ENCODE data around the gene DDIT3.
"Not testable (repeated sequence)": the region's sequence is repeated elsewhere in the genome, so short reads cannot be mapped to it uniquely, and the experiment has no call there.

Gene DDIT3, protein sequence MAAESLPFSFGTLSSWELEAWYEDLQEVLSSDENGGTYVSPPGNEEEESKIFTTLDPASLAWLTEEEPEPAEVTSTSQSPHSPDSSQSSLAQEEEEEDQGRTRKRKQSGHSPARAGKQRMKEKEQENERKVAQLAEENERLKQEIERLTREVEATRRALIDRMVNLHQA

GRCh38 chr12:57520053-57520818 lies at the start of gene DDIT3:
DDIT3 (minus strand) TSS chr12:57520514; CDS start chr12:57517406, 3,108 bp downstream.
- FAIRE-seq (peak; percentile 82), DNase-seq (ENCODE audit: low spot score) (peak; percentile 95)

DNA sequence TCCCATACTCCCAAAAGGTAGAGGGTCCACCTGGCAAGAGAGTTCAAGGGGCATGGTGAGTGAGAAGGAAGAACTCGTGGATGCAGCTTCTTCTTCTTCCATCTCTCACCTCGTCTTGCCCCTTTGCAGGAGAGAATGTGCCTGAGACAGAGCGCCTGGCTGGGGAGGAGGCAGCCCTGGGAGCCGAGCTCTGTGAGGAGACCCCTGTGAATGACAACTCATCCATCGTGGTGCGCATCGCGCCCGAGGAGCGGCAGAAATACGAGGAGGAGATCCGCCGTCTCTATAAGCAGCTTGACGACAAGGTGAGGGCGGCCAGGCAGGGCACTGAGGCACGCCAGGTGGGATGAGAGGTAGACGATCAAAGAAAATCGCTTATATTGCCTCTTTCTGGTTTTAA lies 49.5 kb upstream of the DDIT3 start:
- no peak for DNase-seq (ENCODE audit: low spot score)
- FAIRE-seq = no peak

DNA sequence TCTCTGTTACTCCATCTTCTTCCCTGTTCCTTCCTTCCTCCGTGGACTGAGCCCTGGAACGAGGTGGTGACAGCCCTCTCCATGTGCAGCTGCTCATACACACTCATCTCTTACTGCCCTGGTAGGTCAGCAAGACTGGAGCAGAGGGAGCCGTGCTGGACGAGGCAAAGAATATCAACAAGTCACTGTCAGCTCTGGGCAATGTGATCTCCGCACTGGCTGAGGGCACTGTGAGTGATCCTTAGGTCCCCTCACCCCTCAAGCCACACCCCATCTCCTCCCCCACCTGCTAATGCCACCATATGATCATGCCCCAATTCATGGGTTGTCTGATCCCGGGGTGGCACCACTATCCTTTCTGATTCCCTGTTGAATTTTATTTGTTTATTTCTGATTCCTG lies 48.5 kb upstream of the DDIT3 start:
- DNase-seq (ENCODE audit: low spot score) (no peak), FAIRE-seq (no peak)

GRCh38 chr12:57564178-57564740 lies 43.9 kb upstream of the DDIT3 start:
- DNase-seq (ENCODE audit: low spot score) = no peak

DNA sequence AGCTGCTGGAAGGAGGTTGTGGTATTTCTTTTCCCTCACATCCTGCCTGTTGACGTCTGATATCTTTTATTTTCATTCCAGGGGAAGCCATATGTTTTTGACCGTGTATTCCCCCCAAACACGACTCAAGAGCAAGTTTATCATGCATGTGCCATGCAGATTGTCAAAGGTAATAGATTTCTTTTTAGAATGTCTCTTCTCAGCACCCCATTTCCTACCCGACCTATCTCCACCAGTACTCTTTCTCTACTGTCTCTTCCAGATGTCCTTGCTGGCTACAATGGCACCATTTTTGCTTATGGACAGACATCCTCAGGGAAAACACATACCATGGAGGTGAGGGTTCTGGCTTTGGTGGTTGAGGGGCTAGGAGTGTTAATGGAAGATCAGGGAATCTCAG lies 43.0 kb upstream of the DDIT3 start:
- FAIRE-seq (no peak), DNase-seq (ENCODE audit: low spot score) (no peak)

More at GRCh38 chr12:57564178-57564740, 43.9 kb upstream of the DDIT3 start:
- FAIRE-seq = no peak

DNA sequence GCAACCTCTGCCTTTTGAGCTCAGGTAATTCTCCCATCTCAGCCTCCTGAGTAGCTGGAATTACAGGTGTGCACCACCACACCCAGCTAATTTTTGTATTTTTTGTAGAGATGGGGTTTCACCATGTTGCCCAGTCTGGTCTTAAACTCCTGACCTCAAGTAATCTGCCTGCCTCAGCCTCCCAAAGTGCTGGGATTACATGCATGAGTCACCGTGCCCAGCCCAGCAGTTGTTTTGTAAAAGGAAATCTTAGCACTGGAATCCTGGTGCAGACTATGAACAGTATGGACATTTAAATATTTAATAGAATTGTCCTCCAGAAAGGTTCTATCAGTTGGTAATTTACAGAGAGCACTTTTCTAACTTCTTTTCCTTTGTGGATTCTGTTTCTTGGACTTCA lies 40.8 kb upstream of the DDIT3 start:
- not testable (repeated sequence) for FAIRE-seq; DNase-seq (ENCODE audit: low spot score)

DNA sequence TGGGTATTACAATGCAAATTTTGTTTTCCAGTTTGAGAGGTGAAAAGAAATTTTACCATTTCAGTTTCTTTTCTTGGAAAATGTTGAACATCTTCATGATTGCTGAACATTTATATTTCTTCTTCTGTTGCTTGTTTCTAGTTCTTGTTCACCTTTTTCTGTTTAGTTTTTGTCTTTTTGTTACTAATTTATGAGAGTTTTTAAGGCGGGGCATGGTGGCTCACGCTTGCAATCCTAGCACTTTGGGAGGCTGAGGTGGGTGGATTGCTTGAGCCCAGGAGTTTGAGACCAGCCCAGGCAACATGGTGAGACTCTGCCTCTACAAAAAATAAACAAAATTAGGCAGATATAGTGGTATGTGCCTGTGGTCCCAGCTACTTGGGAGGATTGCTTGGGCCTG lies 40.2 kb upstream of the DDIT3 start:
- DNase-seq (ENCODE audit: low spot score) = no peak
- FAIRE-seq = no peak

DNA sequence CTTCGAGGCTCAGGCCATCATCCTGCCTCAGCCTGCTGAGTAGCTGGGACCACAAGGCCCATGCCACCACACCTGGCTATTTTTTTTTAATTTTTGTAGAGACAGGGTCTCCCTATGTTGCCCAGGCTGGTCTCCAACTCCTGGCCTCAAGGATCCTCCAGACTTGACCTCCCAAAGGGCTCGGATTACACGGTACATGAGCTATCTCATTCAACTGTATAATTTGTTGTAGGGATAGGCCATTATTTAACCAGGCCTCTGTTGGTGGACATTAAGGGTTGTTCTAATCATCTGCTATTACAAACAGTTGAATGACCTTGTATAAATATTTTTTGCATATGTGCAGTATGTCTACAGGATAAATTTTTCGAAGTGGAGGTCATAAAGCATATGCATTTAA lies 38.5 kb upstream of the DDIT3 start:
- DNase-seq (ENCODE audit: low spot score) = no peak

DNA sequence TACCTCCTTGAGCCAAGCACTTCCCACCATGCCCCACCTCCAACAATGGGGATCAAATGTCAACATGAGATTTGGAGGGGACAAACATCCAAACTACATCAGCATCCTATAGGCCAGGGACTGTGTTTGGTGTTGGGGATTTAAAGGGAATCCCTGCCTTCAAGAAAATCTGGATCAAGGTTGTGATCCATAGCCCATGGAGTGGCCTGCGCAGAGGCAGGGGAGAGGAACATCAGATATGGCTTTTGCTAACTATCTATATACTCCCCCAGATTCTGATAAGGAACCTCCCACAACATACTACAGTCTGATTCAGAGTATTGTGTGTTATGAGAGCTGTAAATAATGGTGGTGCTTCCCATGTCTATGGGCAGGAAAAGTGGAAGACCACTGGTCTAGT lies 34.6 kb upstream of the DDIT3 start:
- no peak for FAIRE-seq

More for the DNA sequence above, 38.5 kb upstream of the DDIT3 start:
- FAIRE-seq = no peak

DNA sequence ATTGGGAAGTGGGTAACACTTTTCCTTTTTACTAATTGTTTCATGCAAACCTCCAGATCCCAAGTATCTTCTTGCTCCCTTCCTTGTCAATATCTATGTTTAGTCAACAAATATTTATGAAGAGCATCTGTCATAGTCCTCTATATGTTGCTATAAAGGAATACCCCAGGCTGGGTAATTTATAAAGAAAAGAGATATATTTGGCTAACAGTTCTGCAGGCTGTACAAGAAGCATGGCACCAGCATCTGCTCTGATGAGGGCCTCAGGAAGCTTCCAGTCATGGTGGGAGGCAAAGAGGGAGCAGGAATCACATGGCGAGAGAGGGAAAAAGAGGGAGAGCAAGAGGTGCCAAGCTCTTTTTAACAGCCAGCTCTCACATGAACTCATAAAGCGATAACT lies 34.1 kb upstream of the DDIT3 start:
- DNase-seq (ENCODE audit: low spot score) (no peak), FAIRE-seq (no peak)

More for the DNA sequence above, 34.6 kb upstream of the DDIT3 start:
- no peak for DNase-seq (ENCODE audit: low spot score)

GRCh38 chr12:57553343-57554202 lies 33.3 kb upstream of the DDIT3 start:
- FAIRE-seq = no peak
- no peak for DNase-seq (ENCODE audit: low spot score)

DNA sequence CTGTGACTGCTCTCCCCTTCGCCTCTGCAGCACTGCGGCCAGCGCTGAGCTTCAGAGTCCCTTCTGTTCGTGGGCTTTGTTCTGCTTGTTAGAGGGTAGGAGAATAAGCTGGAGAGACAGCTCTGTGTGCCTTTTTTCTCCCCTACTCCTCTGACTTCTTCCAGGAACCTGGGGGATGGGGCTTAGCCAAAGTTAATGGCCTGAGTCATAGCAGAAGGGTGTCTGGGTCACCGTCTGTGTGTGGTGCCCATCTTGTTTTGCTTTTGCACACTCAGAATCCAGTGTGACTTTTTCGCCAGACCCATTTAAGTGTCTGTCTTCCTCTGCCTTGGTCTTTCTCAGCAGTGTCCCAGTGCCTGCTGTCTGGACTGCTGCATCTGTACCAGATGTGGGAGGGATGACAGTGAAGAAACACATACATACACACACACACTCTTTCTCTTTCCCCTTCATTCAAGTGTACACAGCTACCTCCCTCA lies 32.6 kb upstream of the DDIT3 start:
- no peak for FAIRE-seq

GRCh38 chr12:57552306-57552651 lies 32.0 kb upstream of the DDIT3 start:
- DNase-seq (ENCODE audit: low spot score) (no peak), FAIRE-seq (no peak)

More for the DNA sequence above, 32.6 kb upstream of the DDIT3 start:
- DNase-seq (ENCODE audit: low spot score) = no peak

- no peak for FAIRE-seq
- no peak for DNase-seq (ENCODE audit: low spot score)
Observed at GRCh38 chr12:57551637-57552305, 31.5 kb upstream of the DDIT3 start.

GRCh38 chr12:57550641-57551549 lies 30.6 kb upstream of the DDIT3 start:
- no peak for FAIRE-seq

GRCh38 chr12:57549909-57550640 lies 29.8 kb upstream of the DDIT3 start, which contains the start of gene KIF5A:
KIF5A (plus strand) TSS chr12:57550044; CDS start chr12:57550272, 228 bp downstream.
- FAIRE-seq = no peak
- DNase-seq (ENCODE audit: low spot score) = no peak

More at GRCh38 chr12:57550641-57551549, 30.6 kb upstream of the DDIT3 start:
- DNase-seq (ENCODE audit: low spot score) = no peak

- DNase-seq (ENCODE audit: low spot score) = no peak
- no peak for FAIRE-seq
Observed at GRCh38 chr12:57549203-57549908, 29.0 kb upstream of the DDIT3 start.

DNA sequence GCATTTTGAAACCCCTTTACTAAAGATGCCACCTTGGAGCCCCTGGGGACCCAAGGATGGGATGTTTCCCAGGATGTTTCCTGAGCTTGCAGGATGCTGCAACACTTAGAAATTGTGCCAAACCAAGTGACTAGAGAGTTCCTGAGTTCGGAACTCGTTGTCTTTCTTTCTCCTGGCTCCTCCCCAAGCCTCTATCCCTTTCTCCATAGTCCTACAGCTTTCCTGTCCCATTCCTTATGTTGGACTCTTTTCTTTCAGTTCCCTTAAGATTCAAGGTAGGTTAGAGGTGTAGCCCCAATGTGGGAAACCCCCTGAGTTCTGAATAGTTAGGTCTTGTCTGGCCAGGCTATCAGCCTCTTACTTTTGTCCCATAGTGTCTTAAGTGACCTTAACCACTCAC lies 28.2 kb upstream of the DDIT3 start:
- DNase-seq (ENCODE audit: low spot score) (no peak), FAIRE-seq (no peak)

GRCh38 chr12:57548013-57548315 lies 27.6 kb upstream of the DDIT3 start:
- DNase-seq (ENCODE audit: low spot score) (no peak), FAIRE-seq (no peak)
